PC-3 (cell line): ENCODE measurements around the gene STRN.

ENCODE experiments used
- CTCF ChIP-seq: fragments of 300-600 bp; sonication (generic); conservative IDR thresholded peaks from 2 replicates; pipeline ENCODE4 v1.5.1; 2017; ENCODE audit warnings: antibody characterized with exemption, low read depth, mild to moderate bottlenecking, low read length
- EZH2 ChIP-seq: fragments of 300-600 bp; sonication (generic); IDR thresholded peaks from one replicate; pipeline ENCODE4 v1.6.1; 2017; ENCODE audit warnings: antibody characterized with exemption, mild to moderate bottlenecking, low read length; ENCODE audit not compliant: unreplicated experiment

GRCh38 chr2:36802952-36803351 lies 163.4 kb downstream of the STRN start:
- no peak for TF ChIP-seq CTCF
- no peak for TF ChIP-seq EZH2
